A549 (cell line): Measurements from ENCODE around the gene KRTCAP2. TPM values are rescaled to one million over a fixed set of nuclear protein-coding genes. Genes with fewer than 3 reads are reported as not detected.

Experiments used
- ATAC-seq, 2 experiments: fragments of 200-7000 bp in 1 of 2; fragments of >200 bp in 1 of 2; cut with Nextera tagmentation in 1 of 2; cut with Tn5 transposase in 1 of 2; 3 replicates each; pipeline versions ENCODE4 v1.8.0 to v1.9.1; 2018 to 2020; ENCODE audit warnings: mild to moderate bottlenecking in 1 of 2, moderate library complexity in 1 of 2
- CTCF ChIA-PET: fragments of 300-600 bp; sonication (Branson Sonifier 250); formaldehyde crosslinking; extraction: SDS; loops from one replicate; lab custom pipeline; 2021; ENCODE audit warnings: antibody characterized with exemption, inconsistent platforms; lab: Yijun Ruan, JAX
- POLR2A ChIA-PET: fragments of 350-600 bp; formaldehyde crosslinking; extraction: SDS; loops from one replicate; lab custom pipeline; 2021; ENCODE audit warnings: antibody characterized with exemption, inconsistent platforms; lab: Yijun Ruan, JAX
- DNase-seq, 2 experiments: peaks; one replicate each; pipeline versions ENCODE4 v3.0.0 to v3.0.0-alpha.2; 2011 to 2016; ENCODE audit warnings: low read depth in 1 of 2, low spot score in 1 of 2
- FAIRE-seq: peaks from 2 replicates; lab custom pipeline; 2011; peaks lifted over from hg19 to GRCh38; lab: Jason Lieb, UNC
- H3K27ac ChIP-seq, 2 experiments: fragments of >200 bp; sonication (Bioruptor Twin); formaldehyde crosslinking; 3 replicates each; pipeline ENCODE4 v1.5.1; 2016 to 2017
- H3K4me1 ChIP-seq: fragments of >200 bp; sonication (Bioruptor Twin); formaldehyde crosslinking; 3 replicates; pipeline ENCODE4 v1.6.1; 2016
- H3K4me2 ChIP-seq: fragments of >200 bp; sonication (Bioruptor Twin); formaldehyde crosslinking; 3 replicates; pipeline ENCODE4 v1.6.1; 2016
- H3K4me3 ChIP-seq: fragments of >200 bp; sonication (Bioruptor Twin); formaldehyde crosslinking; 3 replicates; pipeline ENCODE4 v1.5.1; 2016
- H3K9me3 ChIP-seq: fragments of >200 bp; sonication (Bioruptor Twin); formaldehyde crosslinking; 3 replicates; pipeline ENCODE4 v1.6.1; 2016
- CHD2 ChIP-seq: fragments of 150-350 bp; IDR thresholded peaks from 2 replicates; pipeline ENCODE4 v1.6.1; 2014; ENCODE audit warnings: low read length; ENCODE audit not compliant: partially characterized antibody
- E2F6 ChIP-seq: IDR thresholded peaks from 2 replicates; pipeline ENCODE4 v1.6.1; 2012; ENCODE audit warnings: low read depth, borderline replicate concordance
- FOSB ChIP-seq: fragments of 250-450 bp; sonication (Bioruptor Pico); IDR thresholded peaks from 2 replicates; pipeline ENCODE4 v1.5.0; 2020; ENCODE audit warnings: mild to moderate bottlenecking, moderate library complexity
- HMGXB4 ChIP-seq: fragments of 250-450 bp; sonication (Bioruptor Pico); IDR thresholded peaks from 2 replicates; pipeline ENCODE4 v1.5.0; 2021; ENCODE audit warnings: mild to moderate bottlenecking, moderate library complexity, borderline replicate concordance
- HOXB13 ChIP-seq: fragments of 250-450 bp; sonication (Bioruptor Pico); IDR thresholded peaks from 2 replicates; pipeline ENCODE4 v1.5.0; 2020; ENCODE audit warnings: low read depth, mild to moderate bottlenecking, moderate library complexity
- HOXB5 ChIP-seq: fragments of 250-450 bp; sonication (Bioruptor Pico); IDR thresholded peaks from 2 replicates; pipeline ENCODE4 v1.5.0; 2020; ENCODE audit warnings: mild to moderate bottlenecking, moderate library complexity
- KDM5A ChIP-seq: fragments of 200-600 bp; sonication (generic); IDR thresholded peaks from 2 replicates; pipeline ENCODE4 v1.6.1; 2016; ENCODE audit warnings: antibody characterized with exemption, mild to moderate bottlenecking
- MAFK ChIP-seq: fragments of 450-650 bp; IDR thresholded peaks from 2 replicates; pipeline ENCODE4 v1.6.1; 2014; ENCODE audit not compliant: partially characterized antibody
- MAX ChIP-seq: IDR thresholded peaks from 2 replicates; pipeline ENCODE4 v1.6.1; 2012
- MYC ChIP-seq: IDR thresholded peaks from 2 replicates; pipeline ENCODE4 v1.6.1; 2012; ENCODE audit warnings: mild to moderate bottlenecking, inconsistent platforms, low read length, improper control_type of control experiment, borderline replicate concordance
- NR3C1 ChIP-seq: fragments of >200 bp; sonication (Bioruptor Twin); formaldehyde crosslinking; IDR thresholded peaks from 3 replicates; pipeline ENCODE4 v1.6.1; 2017
- PBX3 ChIP-seq: IDR thresholded peaks from 2 replicates; pipeline ENCODE4 v1.6.1; 2012
- PHF8 ChIP-seq: fragments of 200-600 bp; sonication (generic); IDR thresholded peaks from 2 replicates; pipeline ENCODE4 v1.6.1; 2016; ENCODE audit warnings: low read depth, mild to moderate bottlenecking, antibody characterized with exemption, moderate library complexity, borderline replicate concordance
- POLR2A ChIP-seq: IDR thresholded peaks from 2 replicates; pipeline ENCODE4 v1.6.1; 2012; ENCODE audit warnings: mild to moderate bottlenecking, low read length
- REST ChIP-seq: fragments of 200-600 bp; sonication (generic); IDR thresholded peaks from 2 replicates; pipeline ENCODE4 v1.6.1; 2016; ENCODE audit warnings: antibody characterized with exemption, mild to moderate bottlenecking, moderate library complexity
- TP53 ChIP-seq: fragments of 250-450 bp; sonication (Bioruptor Pico); IDR thresholded peaks from 2 replicates; pipeline ENCODE4 v1.5.0; 2021; ENCODE audit warnings: mild to moderate bottlenecking, moderate library complexity
- USF2 ChIP-seq: fragments of 450-650 bp; IDR thresholded peaks from 2 replicates; pipeline ENCODE4 v1.6.1; 2014; ENCODE audit warnings: antibody characterized with exemption
- ZC3H11A ChIP-seq: fragments of 450-650 bp; IDR thresholded peaks from 2 replicates; pipeline ENCODE4 v1.6.1; 2014; ENCODE audit warnings: antibody characterized with exemption, mild to moderate bottlenecking
- whole genome bisulfite sequencing: methylation state at CpG from one replicate; pipeline ENCODE4 v1.1.6; 2017; ENCODE audit errors: missing lambda C conversion rate; 5-methylcytosine and 5-hydroxymethylcytosine counted together
- polyA plus RNA-seq, 4 experiments: library from polyadenylated mRNA; depleted of rRNA in 3 of 4; stranded (reverse); fragments of >200 nt; fragmentation: RNase III in 1 of 4; extraction: RNeasy Plus Mini Kit Qiagen cat#74134 plus additional on column Dnase treatment in 1 of 4; gene quantifications; 2 replicates in 3 of 4; 3 replicates in 1 of 4; pipeline ENCODE4 v1.2.3, GENCODE V29; 2011 to 2017

Gene KRTCAP2
- polyA plus RNA-seq, 2 of the 4 experiments (the other 2 are of a cell fraction): 154 to 217 TPM

GRCh38 chr1:155171836-155172731 lies 1.0 kb downstream of the KRTCAP2 start:
- 44% methylated on average over 8 of the region's 8 CpGs for WGBS
- peak overlapping the region; percentile 93 to 99 for H3K27ac ChIP-seq
- TF ChIP-seq MAX (peak; percentile 14; the same call in 1 of the 2 replicates), PBX3 (no peak), MAFK (peak; percentile 68), HMGXB4 (CRISPR knock-in tag) (no peak)
- TF ChIP-seq, all 56 proteins: peak for 2
- ChIA-PET POLR2A (interaction anchor here (0.5 to 4.4 kb wide), 5 partner anchors 8 to 78 kb away, joined by 3 to 54 read pairs (median 4); partner anchors contain the start of genes SLC50A1 and THBS3), CTCF (interaction anchor here (0.7 to 15.2 kb wide), 31 partner anchors 9 to 152 kb away, joined by 3 to 384 read pairs (median 7); partner anchors contain the start of genes EFNA1, EFNA4, MTX1 and SLC50A1)
- DNase-seq: no peak
- ATAC-seq: peak; percentile 8 to 46; a peak in 4 of 6 replicates
- no peak for FAIRE-seq
- peaks cover 24% of the 10 kb centered on the region for H3K4me1 ChIP-seq
- peak overlapping the region; percentile 80 for H3K4me3 ChIP-seq
- H3K9me3 ChIP-seq: no peaks in the 10 kb centered on the region
- H3K4me2 ChIP-seq: peak overlapping the region; percentile 95

GRCh38 chr1:155170806-155171205 lies 2.3 kb downstream of the KRTCAP2 start:
- ATAC-seq (no peak), DNase-seq (no peak), FAIRE-seq (no peak)
- TF ChIP-seq NR3C1: no peak
- TF ChIP-seq CHD2: no peak
- no peak for TF ChIP-seq MYC
- TF ChIP-seq E2F6: no peak
- no peak for TF ChIP-seq FOSB (CRISPR knock-in tag)
- no peak for TF ChIP-seq HOXB5 (CRISPR knock-in tag)
- TF ChIP-seq HMGXB4 (CRISPR knock-in tag): no peak
- TF ChIP-seq POLR2A: no peak
- TF ChIP-seq KDM5A: no peak
- no peak for TF ChIP-seq HOXB13 (CRISPR knock-in tag)
- TF ChIP-seq REST: no peak
- no peak for TF ChIP-seq ZC3H11A
- TF ChIP-seq PHF8: no peak
- TF ChIP-seq TP53: no peak
- TF ChIP-seq USF2: no peak
- no peaks in the 10 kb centered on the region for H3K9me3 ChIP-seq
- no peak overlapping the region for H3K4me3 ChIP-seq
- CTCF ChIA-PET: interaction anchor here (1.0 to 15.2 kb wide), 10 partner anchors 16 to 154 kb away, joined by 3 to 384 read pairs (median 68); partner anchors contain the start of genes EFNA1 and SLC50A1
- 93% methylated on average over 7 of the region's 7 CpGs for WGBS
- no peak overlapping the region for H3K27ac ChIP-seq
- H3K4me2 ChIP-seq: no peak overlapping the region
- POLR2A ChIA-PET: no interaction called here
- H3K4me1 ChIP-seq: peaks cover 17% of the 10 kb centered on the region
